Type B pancreatic cell (in vitro differentiated cells): ENCODE results near the gene IFIT1B. TPM values are rescaled to one million over a fixed set of nuclear protein-coding genes. Genes with fewer than 3 reads are reported as not detected.

ENCODE experiments used
- DNase-seq: peaks from one replicate; pipeline ENCODE4 v3.0.0; 2021; ENCODE audit warnings: mixed read lengths; ENCODE audit not compliant: unreplicated experiment; ENCODE audit errors: extremely low spot score
- H3K27ac Mint-ChIP-seq: 2 replicates; pipeline ENCODE4 v1.8.0; 2021; ENCODE audit warnings: mild to moderate bottlenecking, mixed read lengths
- H3K27me3 Mint-ChIP-seq: 2 replicates; pipeline ENCODE4 v1.8.0; 2021; ENCODE audit warnings: mixed read lengths
- H3K36me3 Mint-ChIP-seq: 2 replicates; pipeline ENCODE4 v1.8.0; 2021; ENCODE audit warnings: mixed read lengths
- H3K4me1 Mint-ChIP-seq: one replicate; pipeline ENCODE4 v1.8.0; 2021; ENCODE audit warnings: mixed read lengths; ENCODE audit not compliant: unreplicated experiment
- H3K4me3 Mint-ChIP-seq: 2 replicates; pipeline ENCODE4 v1.8.0; 2021; ENCODE audit warnings: mild to moderate bottlenecking, mixed read lengths
- H3K9me3 Mint-ChIP-seq: 2 replicates; pipeline ENCODE4 v1.8.0; 2021; ENCODE audit warnings: mixed read lengths
- CTCF ChIP-seq: fragments of 200-600 bp; sonication (generic); conservative IDR thresholded peaks from 2 replicates; pipeline ENCODE4 v1.5.0; 2021; ENCODE audit warnings: antibody characterized with exemption, mild to moderate bottlenecking
- total RNA-seq: library from RNA; stranded (reverse); gene quantifications from 2 replicates; pipeline ENCODE4 v1.2.1, GENCODE V29; 2021; ENCODE audit warnings: low replicate concordance

The IFIT1B gene
- total RNA-seq, 1 donor from 2014 or later = not detected

DNA sequence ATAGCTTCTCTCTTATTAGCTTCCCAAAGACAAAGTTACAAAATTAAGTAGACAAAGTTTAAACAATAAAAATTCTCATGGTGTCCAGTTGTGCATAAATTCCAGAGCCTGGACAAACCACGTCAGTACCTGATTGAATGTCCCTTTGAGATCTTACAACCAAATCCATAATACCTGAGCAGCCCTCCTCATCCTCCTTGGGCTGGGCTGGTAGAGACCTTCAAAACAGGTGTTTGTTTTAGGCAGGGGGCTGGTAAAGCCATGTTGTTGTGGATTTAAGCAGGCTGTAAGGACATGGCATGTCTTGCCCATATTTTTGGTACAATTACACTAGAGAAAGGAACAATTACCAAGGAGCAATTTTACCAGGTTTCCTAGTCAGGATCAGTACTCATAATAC, 38.6 kb downstream of the IFIT1B start:
- DNase-seq = no peak
- peaks cover 21% of the 10 kb centered on the region for H3K36me3 Mint-ChIP-seq
- peaks cover 30% of the 10 kb centered on the region for H3K4me1 Mint-ChIP-seq
- H3K4me3 Mint-ChIP-seq = peak overlapping the region; percentile 98
- peaks cover 5% of the 10 kb centered on the region for H3K9me3 Mint-ChIP-seq
- peak overlapping the region; percentile 43 for H3K27ac Mint-ChIP-seq
- no peak for TF ChIP-seq CTCF
- H3K27me3 Mint-ChIP-seq = no peaks in the 10 kb centered on the region

DNA sequence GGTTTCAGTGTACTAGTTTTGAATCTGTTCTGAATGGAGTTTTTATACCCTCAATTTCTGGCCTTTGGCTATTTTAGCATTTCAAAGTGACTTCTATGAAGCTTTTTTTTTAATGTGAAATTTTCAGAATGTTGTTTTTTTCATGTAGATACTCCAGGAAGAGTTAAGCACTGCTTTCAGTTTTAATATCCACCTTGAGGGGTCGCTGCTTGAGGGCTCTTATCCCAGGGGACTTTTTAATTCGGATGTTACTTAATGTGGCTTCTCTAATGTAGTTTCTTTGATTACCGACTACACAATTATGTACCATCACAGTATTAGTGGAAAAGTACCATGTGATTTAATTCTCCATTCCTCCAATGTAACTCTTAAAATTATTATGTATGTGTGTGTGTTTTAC, 41.7 kb downstream of the IFIT1B start:
- TF ChIP-seq CTCF = peak; percentile 59
- DNase-seq = no peak
- Mint-ChIP-seq H3K4me3 (no peak overlapping the region), H3K9me3 (peaks cover 5% of the 10 kb centered on the region), H3K27ac (no peak overlapping the region), H3K4me1 (peaks cover 23% of the 10 kb centered on the region), H3K27me3 (no peaks in the 10 kb centered on the region), H3K36me3 (peaks cover 17% of the 10 kb centered on the region)

DNA sequence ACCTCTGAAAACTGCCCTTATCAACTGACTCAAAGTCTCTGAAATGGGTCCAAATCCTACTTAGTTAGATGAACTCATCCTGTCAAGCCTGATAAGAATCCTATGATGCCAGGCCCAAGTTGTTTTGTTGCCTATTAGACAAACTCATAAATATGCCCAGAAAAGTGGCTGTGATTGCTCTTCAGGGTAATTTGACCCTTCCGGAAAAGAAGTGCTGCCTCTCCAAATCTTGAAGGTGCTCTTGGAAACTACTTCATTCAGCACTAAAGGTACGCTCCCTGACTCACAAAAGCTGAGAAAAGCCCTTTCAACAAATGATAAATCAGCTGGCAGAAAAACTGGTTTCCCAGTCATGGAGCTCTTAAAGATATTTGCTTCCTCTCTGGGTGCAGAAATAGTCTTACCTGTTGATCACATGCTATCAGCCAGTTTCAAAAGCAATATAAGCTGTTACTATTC, 43.2 kb downstream of the IFIT1B start:
- H3K36me3 Mint-ChIP-seq = peaks cover 17% of the 10 kb centered on the region
- DNase-seq = no peak
- H3K9me3 Mint-ChIP-seq = peaks cover 5% of the 10 kb centered on the region
- H3K4me3 Mint-ChIP-seq = peak overlapping the region; percentile 54
- TF ChIP-seq CTCF = no peak
- peak overlapping the region; percentile 91 for H3K27ac Mint-ChIP-seq
- no peaks in the 10 kb centered on the region for H3K27me3 Mint-ChIP-seq
- H3K4me1 Mint-ChIP-seq = peaks cover 16% of the 10 kb centered on the region

GRCh38 chr10:89425000-89425399, 47.1 kb downstream of the IFIT1B start:
- peaks cover 17% of the 10 kb centered on the region for H3K4me1 Mint-ChIP-seq
- peaks cover 3% of the 10 kb centered on the region for H3K36me3 Mint-ChIP-seq
- H3K4me3 Mint-ChIP-seq = no peak overlapping the region
- H3K27me3 Mint-ChIP-seq = no peaks in the 10 kb centered on the region
- H3K9me3 Mint-ChIP-seq = peaks cover 5% of the 10 kb centered on the region
- no peak for TF ChIP-seq CTCF
- no peak overlapping the region for H3K27ac Mint-ChIP-seq
- DNase-seq = no peak

GRCh38 chr10:89426230-89426868, 48.5 kb downstream of the IFIT1B start:
- H3K36me3 Mint-ChIP-seq = no peaks in the 10 kb centered on the region
- no peak overlapping the region for H3K4me3 Mint-ChIP-seq
- no peaks in the 10 kb centered on the region for H3K9me3 Mint-ChIP-seq
- H3K27me3 Mint-ChIP-seq = no peaks in the 10 kb centered on the region
- TF ChIP-seq CTCF = peak; percentile 89
- no peak for DNase-seq
- H3K4me1 Mint-ChIP-seq = peaks cover 10% of the 10 kb centered on the region
- H3K27ac Mint-ChIP-seq = no peak overlapping the region

- DNase-seq = no peak
- H3K4me3 Mint-ChIP-seq = no peak overlapping the region
- H3K27me3 Mint-ChIP-seq = no peaks in the 10 kb centered on the region
- H3K27ac Mint-ChIP-seq = no peak overlapping the region
- TF ChIP-seq CTCF = no peak
- H3K36me3 Mint-ChIP-seq = no peaks in the 10 kb centered on the region
- no peaks in the 10 kb centered on the region for H3K9me3 Mint-ChIP-seq
- H3K4me1 Mint-ChIP-seq = peaks cover 13% of the 10 kb centered on the region
Measured at GRCh38 chr10:89427629-89428028, 49.8 kb downstream of the IFIT1B start.
